Astrocyte of the spinal cord (primary cell): ENCODE results near the gene HAUS6.

Experiments used
- DNase-seq: peaks from one replicate; pipeline ENCODE4 v3.0.0; 2011; ENCODE audit warnings: low read depth, low spot score
- H3K4me3 ChIP-seq: 2 replicates; pipeline ENCODE4 v1.5.1; 2011; ENCODE audit warnings: low read depth, mild to moderate bottlenecking, low read length, moderate library complexity
- in situ Hi-C: cut with HindIII; loops from 2 replicates; pipeline ENCODE4 v1.10.0; 2017; ENCODE audit warnings: low sequenced_read_pairs
- TF ChIP-seq, protein P1 (sequence below): IDR thresholded peaks from 2 replicates; pipeline ENCODE4 v1.5.1; 2012; ENCODE audit warnings: low read depth, mild to moderate bottlenecking, low read length, inconsistent platforms

The HAUS6 gene

GRCh38 chr9:19033015-19033414 lies 69.7 kb downstream of the HAUS6 start, which contains the start of gene SAXO1:
Gene SAXO1, minus strand, starts transcription at chr9:19033209. Its CDS starts 301 bp downstream, at chr9:19032908.
- H3K4me3 ChIP-seq: no peak within 1 kb of the TSS
- DNase-seq: no peak
- in situ Hi-C loops: no loop called here
- TF ChIP-seq, protein P1, sequence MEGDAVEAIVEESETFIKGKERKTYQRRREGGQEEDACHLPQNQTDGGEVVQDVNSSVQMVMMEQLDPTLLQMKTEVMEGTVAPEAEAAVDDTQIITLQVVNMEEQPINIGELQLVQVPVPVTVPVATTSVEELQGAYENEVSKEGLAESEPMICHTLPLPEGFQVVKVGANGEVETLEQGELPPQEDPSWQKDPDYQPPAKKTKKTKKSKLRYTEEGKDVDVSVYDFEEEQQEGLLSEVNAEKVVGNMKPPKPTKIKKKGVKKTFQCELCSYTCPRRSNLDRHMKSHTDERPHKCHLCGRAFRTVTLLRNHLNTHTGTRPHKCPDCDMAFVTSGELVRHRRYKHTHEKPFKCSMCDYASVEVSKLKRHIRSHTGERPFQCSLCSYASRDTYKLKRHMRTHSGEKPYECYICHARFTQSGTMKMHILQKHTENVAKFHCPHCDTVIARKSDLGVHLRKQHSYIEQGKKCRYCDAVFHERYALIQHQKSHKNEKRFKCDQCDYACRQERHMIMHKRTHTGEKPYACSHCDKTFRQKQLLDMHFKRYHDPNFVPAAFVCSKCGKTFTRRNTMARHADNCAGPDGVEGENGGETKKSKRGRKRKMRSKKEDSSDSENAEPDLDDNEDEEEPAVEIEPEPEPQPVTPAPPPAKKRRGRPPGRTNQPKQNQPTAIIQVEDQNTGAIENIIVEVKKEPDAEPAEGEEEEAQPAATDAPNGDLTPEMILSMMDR: no peak

DNA sequence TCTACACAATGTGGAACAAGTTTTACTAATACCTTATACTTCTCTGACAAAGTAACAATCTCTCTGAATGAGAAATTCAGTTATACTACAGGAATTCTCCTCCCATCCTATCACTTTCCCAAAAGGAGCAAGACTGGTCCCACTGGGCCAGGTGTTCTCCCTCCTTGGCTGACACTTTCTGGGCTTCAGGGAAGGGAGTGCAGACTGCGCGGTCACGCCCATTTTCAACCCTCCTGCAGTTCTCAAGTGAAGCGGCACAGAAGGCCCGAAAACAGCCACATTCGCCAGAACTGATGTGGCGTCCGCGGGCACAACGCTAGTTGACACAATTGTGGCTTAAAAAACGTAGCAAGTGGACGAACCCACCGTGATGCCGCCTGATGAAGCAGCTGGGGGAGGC lies 70.3 kb downstream of the HAUS6 start:
- in situ Hi-C loops: no loop called here
- TF ChIP-seq, protein P1: no peak
- no peak overlapping the region for H3K4me3 ChIP-seq
- DNase-seq: no peak

GRCh38 chr9:19030899-19031298 lies 71.8 kb downstream of the HAUS6 start:
- H3K4me3 ChIP-seq: no peak overlapping the region
- in situ Hi-C loops: no loop called here
- TF ChIP-seq, protein P1: no peak
- DNase-seq: no peak

GRCh38 chr9:19028835-19029451 lies 73.8 kb downstream of the HAUS6 start:
- in situ Hi-C loops: no loop called here
- peak; percentile 75 for DNase-seq
- TF ChIP-seq, protein P1: peak; percentile 54
- H3K4me3 ChIP-seq: no peak overlapping the region

GRCh38 chr9:19027825-19028224 lies 74.9 kb downstream of the HAUS6 start:
- TF ChIP-seq, protein P1: no peak
- H3K4me3 ChIP-seq: no peak overlapping the region
- no peak for DNase-seq
- in situ Hi-C loops: no loop called here

GRCh38 chr9:19026375-19026774 lies 76.3 kb downstream of the HAUS6 start:
- TF ChIP-seq, protein P1: no peak
- in situ Hi-C loops: no loop called here
- H3K4me3 ChIP-seq: no peak overlapping the region
- DNase-seq: no peak
